Measurements from ENCODE around the gene FGF14. TPM values are rescaled to one million over a fixed set of nuclear protein-coding genes. Genes with fewer than 3 reads are reported as not detected.

Gene FGF14
- total and polyA plus RNA-seq, 4 experiments from 2014 or later, result 0.33 to 0.55 (median 0.35) TPM; not detected in 1

DNA sequence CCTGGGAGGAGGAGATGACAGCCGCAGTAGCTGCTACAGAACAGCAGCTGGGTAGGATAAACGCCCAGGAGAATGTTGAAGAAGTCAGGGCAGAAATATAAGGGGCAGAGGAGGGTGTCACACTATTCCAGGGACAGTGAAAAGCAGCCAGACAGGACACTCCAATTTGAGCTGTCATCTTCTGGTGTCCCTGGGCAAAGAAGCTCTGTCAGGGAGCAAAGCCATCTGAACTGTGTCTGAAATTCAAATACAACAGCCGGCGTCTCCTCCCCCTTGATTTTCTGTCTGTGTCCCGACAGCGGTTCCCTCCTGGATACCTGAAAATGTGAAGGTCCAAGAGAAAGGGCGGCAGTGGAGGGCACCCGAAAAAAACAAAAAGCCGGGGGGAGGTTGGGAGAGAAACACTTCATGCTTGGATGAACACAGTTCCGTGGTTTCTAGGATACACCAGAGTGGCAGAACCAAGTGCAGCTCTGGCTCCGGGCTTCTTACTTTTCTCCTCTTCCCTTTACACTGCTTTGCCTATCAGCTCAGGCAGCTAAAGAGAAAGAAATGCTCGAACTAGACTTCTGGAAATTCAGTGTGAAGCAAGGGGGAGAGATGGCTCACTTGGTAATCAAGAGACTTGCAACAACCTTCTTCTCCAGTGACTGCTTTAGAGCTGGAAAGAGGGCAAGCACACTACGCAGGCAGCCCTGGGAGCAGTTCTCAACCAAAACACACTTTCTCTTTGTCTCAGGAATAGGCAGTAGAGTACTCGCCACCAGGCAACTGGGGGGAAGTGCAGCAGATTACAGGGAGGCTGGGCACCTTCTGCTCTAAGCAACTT is 483.8 kb downstream of the FGF14 start:
- Mint-ChIP-seq H3K36me3 (no peaks in the 10 kb centered on the region), H3K27ac (no peak overlapping the region), H3K4me3 (peak overlapping the region in 2 of 8 donors; percentile 6 to 13), H3K4me1 (peaks cover 0 to 5% (median 2%) of the 10 kb centered on the region in 4 donors), H3K27me3 (peaks cover 38 to 44% of the 10 kb centered on the region in 2 donors), H3K9me3 (peaks cover 0 to 3% (median 0%) of the 10 kb centered on the region in 8 donors)
- peaks cover 22% of the 10 kb centered on the region for H3K27me3 ChIP-seq (ENCODE audit: insufficient read depth, low read length)
- H3K4me1 ChIP-seq (ENCODE audit: insufficient read depth, low read length), result no peaks in the 10 kb centered on the region
- no peak overlapping the region for H3K27ac ChIP-seq (ENCODE audit: low read depth, low read length)
- intact Hi-C loops (cut with micrococcal nuclease), result no loop called here
- no peaks in the 10 kb centered on the region for H3K36me3 ChIP-seq (ENCODE audit: insufficient read depth, low read length)
- no peaks in the 10 kb centered on the region for H3K9me3 ChIP-seq (ENCODE audit: control insufficient read depth in 1 of 2, low read length in 2 of 2)
- ChIA-PET CTCF (ENCODE audit: partially characterized antibody) (no interaction called here), POLR2A (ENCODE audit: partially characterized antibody) (no interaction called here)
- no peak overlapping the region for H3K4me3 ChIP-seq (ENCODE audit: low read length in 2 of 2)
- no peak for DNase-seq

DNA sequence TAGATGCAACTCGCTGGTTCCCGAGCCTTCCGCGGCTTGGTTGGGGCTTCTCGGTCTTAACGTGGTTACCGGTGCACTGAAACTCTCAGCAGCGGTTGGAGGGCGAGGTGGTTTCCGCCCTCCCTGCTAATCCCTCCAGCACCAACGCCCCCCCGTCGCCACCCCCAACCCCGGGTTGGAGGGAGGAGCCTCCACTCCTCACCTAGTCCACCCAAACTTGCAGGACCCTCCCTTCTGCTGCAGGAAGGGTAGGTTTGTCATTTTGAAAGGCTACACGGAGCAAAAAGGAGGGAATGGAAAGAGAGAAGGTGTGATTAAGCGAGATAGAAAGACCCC is 484.4 kb downstream of the FGF14 start:
- Mint-ChIP-seq H3K27me3 (peaks cover 38 to 44% of the 10 kb centered on the region in 2 donors), H3K4me3 (no peak overlapping the region), H3K4me1 (peaks cover 0 to 5% (median 2%) of the 10 kb centered on the region in 4 donors), H3K27ac (no peak overlapping the region), H3K36me3 (no peaks in the 10 kb centered on the region), H3K9me3 (peaks cover 0 to 3% (median 0%) of the 10 kb centered on the region in 8 donors)
- Histone ChIP-seq H3K36me3 (ENCODE audit: insufficient read depth, low read length) (no peaks in the 10 kb centered on the region), H3K4me1 (ENCODE audit: insufficient read depth, low read length) (no peaks in the 10 kb centered on the region), H3K27me3 (ENCODE audit: insufficient read depth, low read length) (peaks cover 22% of the 10 kb centered on the region), H3K27ac (ENCODE audit: low read depth, low read length) (no peak overlapping the region), H3K9me3 (ENCODE audit: control insufficient read depth in 1 of 2, low read length in 2 of 2) (no peaks in the 10 kb centered on the region), H3K4me3 (ENCODE audit: low read length in 2 of 2) (no peak overlapping the region)
- ChIA-PET POLR2A (ENCODE audit: partially characterized antibody) (no interaction called here), CTCF (ENCODE audit: partially characterized antibody) (no interaction called here)
- intact Hi-C loops (cut with micrococcal nuclease), result no loop called here
- no peak for DNase-seq

DNA sequence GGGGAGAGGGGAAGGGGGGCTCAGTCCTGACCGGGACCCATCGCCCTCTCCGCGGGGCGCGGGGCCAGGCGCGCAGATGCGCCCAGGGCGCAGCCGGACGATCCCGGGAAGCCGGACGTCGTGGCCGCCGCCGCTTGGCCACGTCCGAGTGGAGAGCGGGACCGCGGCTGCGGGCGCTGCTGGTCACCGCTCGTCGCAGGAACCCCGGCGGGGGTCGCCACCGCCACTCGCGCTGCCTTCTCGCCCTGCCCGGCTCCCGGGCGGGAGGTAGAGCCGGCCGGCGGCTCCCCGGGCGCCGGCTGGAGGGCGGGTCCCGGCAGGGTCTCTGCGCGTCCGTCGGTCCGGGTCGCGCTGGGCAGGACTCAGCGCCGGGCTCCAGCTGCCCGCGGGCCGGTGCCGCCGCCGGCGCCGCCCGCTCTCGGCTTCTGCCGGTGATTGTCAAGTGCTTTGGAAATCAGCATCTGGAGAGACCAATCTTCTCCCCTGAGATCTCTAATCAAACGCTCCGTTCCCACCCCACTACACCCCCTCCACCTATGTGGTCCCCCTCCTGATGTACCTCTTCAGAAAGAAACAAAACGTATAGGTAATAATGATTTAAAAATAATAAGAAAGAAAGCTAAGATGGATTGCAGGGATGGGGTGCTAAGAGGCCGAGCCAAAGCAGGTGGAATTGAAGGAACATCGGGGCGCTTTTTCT is 484.9 kb downstream of the FGF14 start:
- ChIA-PET CTCF (ENCODE audit: partially characterized antibody) (no interaction called here), POLR2A (ENCODE audit: partially characterized antibody) (no interaction called here)
- Histone ChIP-seq H3K4me3 (ENCODE audit: low read length in 2 of 2) (no peak overlapping the region), H3K27ac (ENCODE audit: low read depth, low read length) (no peak overlapping the region), H3K36me3 (ENCODE audit: insufficient read depth, low read length) (no peaks in the 10 kb centered on the region), H3K4me1 (ENCODE audit: insufficient read depth, low read length) (no peaks in the 10 kb centered on the region), H3K27me3 (ENCODE audit: insufficient read depth, low read length) (peaks cover 22% of the 10 kb centered on the region), H3K9me3 (ENCODE audit: control insufficient read depth in 1 of 2, low read length in 2 of 2) (no peaks in the 10 kb centered on the region)
- Mint-ChIP-seq H3K27ac (no peak overlapping the region), H3K27me3 (peaks cover 35 to 41% of the 10 kb centered on the region in 2 donors), H3K4me1 (peaks cover 0 to 5% (median 2%) of the 10 kb centered on the region in 4 donors), H3K9me3 (peaks cover 0 to 3% (median 0%) of the 10 kb centered on the region in 8 donors), H3K4me3 (no peak overlapping the region), H3K36me3 (no peaks in the 10 kb centered on the region)
- DNase-seq, result no peak
- intact Hi-C loops (cut with micrococcal nuclease), result no loop called here

DNA sequence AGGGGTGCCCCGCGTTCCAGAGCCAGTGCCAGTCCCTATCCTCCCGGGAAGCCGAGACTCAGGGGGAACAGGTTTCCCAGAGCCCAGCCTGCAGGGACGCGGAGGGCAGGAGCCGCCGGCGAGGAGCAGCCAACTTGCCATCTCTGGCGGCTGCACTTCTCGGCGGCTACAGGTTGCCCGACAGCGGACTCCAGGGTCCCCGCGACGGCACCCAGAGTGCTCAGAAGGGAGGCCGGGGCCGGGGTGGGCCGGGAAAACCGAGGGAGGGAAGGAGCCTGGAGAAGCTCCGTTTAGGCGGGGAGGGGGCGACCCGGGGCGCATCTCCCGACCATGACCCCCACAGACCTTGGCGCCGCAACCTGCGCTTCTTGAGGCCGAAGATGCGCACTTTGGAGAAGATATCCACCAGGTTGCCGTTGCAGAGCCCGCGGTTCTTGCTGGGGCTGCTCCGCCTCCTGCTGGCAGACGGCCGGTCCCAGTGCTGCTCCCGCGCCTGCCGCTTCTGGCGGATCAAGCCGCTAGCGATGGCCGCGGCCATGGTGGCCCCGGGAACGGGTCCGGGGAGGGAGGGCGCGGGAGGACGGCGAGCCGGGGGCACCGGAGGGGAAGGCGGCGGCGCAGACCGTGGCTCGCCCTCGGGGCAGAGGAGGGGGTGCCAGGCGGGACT is 485.6 kb downstream of the FGF14 start:
- Mint-ChIP-seq H3K4me3 (no peak overlapping the region), H3K9me3 (peaks cover 0 to 3% (median 0%) of the 10 kb centered on the region in 8 donors), H3K27ac (no peak overlapping the region), H3K4me1 (peaks cover 0 to 5% (median 2%) of the 10 kb centered on the region in 4 donors), H3K36me3 (no peaks in the 10 kb centered on the region), H3K27me3 (peaks cover 30 to 34% of the 10 kb centered on the region in 2 donors)
- ChIA-PET POLR2A (ENCODE audit: partially characterized antibody) (no interaction called here), CTCF (ENCODE audit: partially characterized antibody) (no interaction called here)
- Histone ChIP-seq H3K27me3 (ENCODE audit: insufficient read depth, low read length) (peaks cover 22% of the 10 kb centered on the region), H3K27ac (ENCODE audit: low read depth, low read length) (no peak overlapping the region), H3K36me3 (ENCODE audit: insufficient read depth, low read length) (no peaks in the 10 kb centered on the region), H3K9me3 (ENCODE audit: control insufficient read depth in 1 of 2, low read length in 2 of 2) (no peaks in the 10 kb centered on the region), H3K4me1 (ENCODE audit: insufficient read depth, low read length) (no peaks in the 10 kb centered on the region), H3K4me3 (ENCODE audit: low read length in 2 of 2) (no peak overlapping the region)
- DNase-seq, result no peak
- intact Hi-C loops (cut with micrococcal nuclease), result no loop called here

DNA sequence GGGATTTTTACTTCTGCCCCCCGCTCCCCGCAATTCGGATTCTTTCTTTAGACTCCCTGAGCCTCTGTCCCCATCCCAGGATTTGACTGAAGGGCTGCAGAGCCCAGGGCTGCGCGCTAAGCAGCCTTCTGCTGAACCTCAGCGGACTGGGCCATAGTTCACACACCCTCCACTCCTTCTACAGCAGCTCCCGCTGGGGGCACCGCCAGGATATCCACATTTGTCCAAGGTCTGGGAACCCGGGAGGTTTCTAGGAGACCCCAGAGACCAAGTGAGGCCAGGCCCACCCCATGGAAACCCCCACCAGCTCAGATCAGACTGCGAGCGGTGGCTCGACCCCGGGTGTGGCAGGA is 486.1 kb downstream of the FGF14 start:
- H3K27ac Mint-ChIP-seq, result no peak overlapping the region
- no peaks in the 10 kb centered on the region for H3K36me3 Mint-ChIP-seq
- H3K9me3 ChIP-seq (ENCODE audit: control insufficient read depth in 1 of 2, low read length in 2 of 2), result no peaks in the 10 kb centered on the region
- H3K4me3 Mint-ChIP-seq, result no peak overlapping the region
- peaks cover 0 to 3% (median 0%) of the 10 kb centered on the region in 8 donors for H3K9me3 Mint-ChIP-seq
- ChIA-PET POLR2A (ENCODE audit: partially characterized antibody) (no interaction called here), CTCF (ENCODE audit: partially characterized antibody) (no interaction called here)
- H3K27me3 Mint-ChIP-seq, result peaks cover 28 to 33% of the 10 kb centered on the region in 2 donors
- peaks cover 0 to 5% (median 2%) of the 10 kb centered on the region in 4 donors for H3K4me1 Mint-ChIP-seq
- no peak overlapping the region for H3K27ac ChIP-seq (ENCODE audit: low read depth, low read length)
- peaks cover 22% of the 10 kb centered on the region for H3K27me3 ChIP-seq (ENCODE audit: insufficient read depth, low read length)
- intact Hi-C loops (cut with micrococcal nuclease), result no loop called here
- no peak for DNase-seq
- no peaks in the 10 kb centered on the region for H3K4me1 ChIP-seq (ENCODE audit: insufficient read depth, low read length)
- no peak overlapping the region for H3K4me3 ChIP-seq (ENCODE audit: low read length in 2 of 2)
- H3K36me3 ChIP-seq (ENCODE audit: insufficient read depth, low read length), result no peaks in the 10 kb centered on the region

DNA sequence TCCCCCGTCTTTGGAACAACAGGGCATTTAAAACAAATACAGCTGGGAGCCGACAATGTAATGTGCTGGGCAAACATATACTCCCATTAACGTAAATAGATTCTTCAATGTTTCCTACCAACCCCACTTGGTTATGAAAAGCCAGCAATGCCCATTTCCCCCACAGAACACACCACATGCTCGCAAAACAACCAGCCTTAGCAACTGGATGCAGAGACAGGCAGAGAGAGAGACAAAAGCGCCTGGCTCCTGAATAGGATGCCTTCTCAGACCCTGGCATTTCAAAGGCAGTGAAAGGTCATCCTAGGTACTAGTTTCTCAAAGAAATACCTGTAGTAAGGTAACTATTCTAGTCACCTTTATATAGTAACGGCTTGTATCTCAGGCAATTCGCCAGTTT is 486.5 kb downstream of the FGF14 start:
- intact Hi-C loops (cut with micrococcal nuclease), result no loop called here
- H3K36me3 ChIP-seq (ENCODE audit: insufficient read depth, low read length), result no peaks in the 10 kb centered on the region
- DNase-seq, result no peak
- H3K9me3 ChIP-seq (ENCODE audit: control insufficient read depth in 1 of 2, low read length in 2 of 2), result no peaks in the 10 kb centered on the region
- Mint-ChIP-seq H3K9me3 (peaks cover 0 to 3% (median 0%) of the 10 kb centered on the region in 8 donors), H3K36me3 (no peaks in the 10 kb centered on the region), H3K4me3 (no peak overlapping the region), H3K4me1 (peaks cover 0 to 5% (median 2%) of the 10 kb centered on the region in 4 donors), H3K27ac (no peak overlapping the region), H3K27me3 (peaks cover 26 to 31% of the 10 kb centered on the region in 2 donors)
- POLR2A ChIA-PET (ENCODE audit: partially characterized antibody), result no interaction called here
- no peak overlapping the region for H3K27ac ChIP-seq (ENCODE audit: low read depth, low read length)
- H3K4me3 ChIP-seq (ENCODE audit: low read length in 2 of 2), result no peak overlapping the region
- no peaks in the 10 kb centered on the region for H3K4me1 ChIP-seq (ENCODE audit: insufficient read depth, low read length)
- CTCF ChIA-PET (ENCODE audit: partially characterized antibody), result no interaction called here
- peaks cover 22% of the 10 kb centered on the region for H3K27me3 ChIP-seq (ENCODE audit: insufficient read depth, low read length)

DNA sequence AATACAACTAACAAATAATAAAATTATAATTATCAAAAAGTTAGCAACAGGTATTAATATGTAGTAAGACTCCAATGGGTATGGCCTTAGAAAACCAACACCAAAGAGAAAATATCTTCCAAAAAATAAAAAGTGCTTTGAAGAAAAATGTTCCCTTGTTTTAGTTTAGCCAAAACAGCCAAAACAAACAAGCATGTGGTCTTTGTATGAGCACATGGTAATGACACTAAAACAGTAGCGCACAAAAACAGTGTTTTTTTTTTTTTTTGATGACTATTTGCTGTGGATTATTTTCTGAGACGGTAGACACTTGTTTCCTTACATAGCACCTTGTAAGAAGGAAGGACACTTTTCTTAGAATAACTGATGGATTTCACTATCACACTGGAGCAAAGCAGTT is 490.1 kb downstream of the FGF14 start:
- Histone ChIP-seq H3K27ac (ENCODE audit: low read depth, low read length) (no peak overlapping the region), H3K9me3 (ENCODE audit: control insufficient read depth in 1 of 2, low read length in 2 of 2) (no peaks in the 10 kb centered on the region), H3K27me3 (ENCODE audit: insufficient read depth, low read length) (peaks cover 8% of the 10 kb centered on the region), H3K4me1 (ENCODE audit: insufficient read depth, low read length) (no peaks in the 10 kb centered on the region), H3K36me3 (ENCODE audit: insufficient read depth, low read length) (no peaks in the 10 kb centered on the region), H3K4me3 (ENCODE audit: low read length in 2 of 2) (no peak overlapping the region)
- Mint-ChIP-seq H3K27me3 (peaks cover 8 to 10% of the 10 kb centered on the region in 2 donors), H3K9me3 (peaks cover 0 to 9% (median under 1%) of the 10 kb centered on the region in 8 donors), H3K4me1 (no peaks in the 10 kb centered on the region), H3K27ac (no peak overlapping the region), H3K4me3 (no peak overlapping the region), H3K36me3 (no peaks in the 10 kb centered on the region)
- intact Hi-C loops (cut with micrococcal nuclease), result no loop called here
- no peak for DNase-seq
- ChIA-PET POLR2A (ENCODE audit: partially characterized antibody) (no interaction called here), CTCF (ENCODE audit: partially characterized antibody) (no interaction called here)

All from CD4-positive, alpha-beta memory T cell (primary cell).